Lung (tissue), 12 donors: ENCODE data around the gene SNAP25. TPM values are rescaled to one million over a fixed set of nuclear protein-coding genes. Genes with fewer than 3 reads are reported as not detected.

Experiments
- ATAC-seq: fragments of 200-7000 bp; cut with Tn5 transposase; one replicate; pipeline ENCODE4 v1.9.1; 2020; ENCODE audit warnings: moderate number of reproducible peaks; ENCODE audit not compliant: insufficient read depth, low FRiP score
- DNase-seq, 3 donors: peaks; one replicate each; pipeline ENCODE4 v3.0.0-alpha.2; 2013 to 2017
- H3K27ac ChIP-seq, 2 donors: one replicate each; pipeline ENCODE4 v1.5.1; 2013; ENCODE audit warnings: mild to moderate bottlenecking in 2 of 2, moderate library complexity in 2 of 2, control low read depth in 1 of 2, inconsistent platforms in 1 of 2, low read depth in 1 of 2, low read length in 1 of 2
- H3K27me3 ChIP-seq, 3 donors: one replicate each; pipeline ENCODE4 v1.5.1; 2013; ENCODE audit warnings: low read length in 2 of 3; ENCODE audit not compliant: control insufficient read depth in 3 of 3, insufficient read depth in 3 of 3
- H3K36me3 ChIP-seq, 4 donors: one replicate each; pipeline ENCODE4 v1.5.1; 2013; ENCODE audit warnings: low read length in 4 of 4, mild to moderate bottlenecking in 1 of 4, moderate library complexity in 1 of 4; ENCODE audit not compliant: control insufficient read depth in 4 of 4, insufficient read depth in 4 of 4
- H3K4me1 ChIP-seq, 5 donors: one replicate each; pipeline ENCODE4 v1.5.1; 2013; ENCODE audit warnings: low read length in 5 of 5, mild to moderate bottlenecking in 2 of 5, moderate library complexity in 1 of 5; ENCODE audit not compliant: control insufficient read depth in 5 of 5, insufficient read depth in 5 of 5
- H3K4me3 ChIP-seq: one replicate; pipeline ENCODE4 v1.5.1; 2013; ENCODE audit warnings: mild to moderate bottlenecking, control low read depth, moderate library complexity
- H3K9ac ChIP-seq, 2 donors: one replicate each; pipeline ENCODE4 v1.5.1; 2013; ENCODE audit warnings: low read length in 2 of 2, control low read depth in 1 of 2; ENCODE audit not compliant: insufficient read depth in 1 of 2
- H3K9me3 ChIP-seq, 4 donors: one replicate each; pipeline ENCODE4 v1.5.1; 2013; ENCODE audit warnings: low read length in 3 of 4, mild to moderate bottlenecking in 1 of 4, moderate library complexity in 1 of 4; ENCODE audit not compliant: control insufficient read depth in 4 of 4, insufficient read depth in 3 of 4
- CTCF ChIP-seq: IDR thresholded peaks from 2 replicates; pipeline ENCODE4 v1.5.1; 2012; ENCODE audit warnings: mild to moderate bottlenecking; ENCODE audit errors: control extremely low read depth, extremely low read depth
- WGBS, 2 donors: extraction: QIAGEN DNeasy Blood & Tissue Kit; methylation state at CpG; one replicate each; pipeline ENCODE4 v1.1.7; 2013; 5-methylcytosine and 5-hydroxymethylcytosine counted together
- polyA plus RNA-seq, 2 donors: library from polyadenylated mRNA; stranded (reverse); fragments of 200-250 nt; gene quantifications; one replicate each; pipeline ENCODE4 v1.2.1, GENCODE V29; 2013
- total RNA-seq, 2 donors: library from RNA; depleted of rRNA in 1 of 2; stranded (reverse); fragments of >200 nt in 1 of 2; gene quantifications; one replicate each; pipeline ENCODE4 v1.2.1, GENCODE V29; 2014 to 2021
- donor health status: control.
- donor health status: control.
- donor health status: Bipolar disorder and iron deficiency.
- donor health status: healthy.
- donor health status: DM: yes; HTN: yes; CAD: no.

The SNAP25 gene
- total and polyA plus RNA-seq, 4 donors, result 0.14 to 5.4 (median 0.85) TPM

GRCh38 chr20:10249048-10249770 lies 30.6 kb downstream of the SNAP25 start:
- 59 to 84% methylated on average over 6 of the region's 6 CpGs for WGBS, 2 donors
- H3K9me3 ChIP-seq, result peaks cover 0 to 2% (median 0%) of the 10 kb centered on the region in 4 donors
- DNase-seq, result no peak
- no peak for ATAC-seq
- no peaks in the 10 kb centered on the region for H3K27me3 ChIP-seq
- no peak overlapping the region for H3K9ac ChIP-seq
- TF ChIP-seq CTCF, result no peak
- H3K27ac ChIP-seq, result no peak overlapping the region
- H3K36me3 ChIP-seq, result peaks cover 0 to 2% (median 0%) of the 10 kb centered on the region in 4 donors
- no peaks in the 10 kb centered on the region for H3K4me1 ChIP-seq
- no peak overlapping the region for H3K4me3 ChIP-seq

- DNase-seq, result no peak
- no peak overlapping the region for H3K9ac ChIP-seq
- WGBS, 2 donors, result 79 to 89% methylated on average over 2 of the region's 2 CpGs
- H3K9me3 ChIP-seq, result peaks cover 0 to 2% (median 0%) of the 10 kb centered on the region in 4 donors
- no peak overlapping the region for H3K27ac ChIP-seq
- no peaks in the 10 kb centered on the region for H3K27me3 ChIP-seq
- H3K4me1 ChIP-seq, result no peaks in the 10 kb centered on the region
- ATAC-seq, result no peak
- no peak overlapping the region for H3K4me3 ChIP-seq
- H3K36me3 ChIP-seq, result peaks cover 0 to 2% (median 0%) of the 10 kb centered on the region in 4 donors
- TF ChIP-seq CTCF, result no peak
These were observed 31.2 kb downstream of the SNAP25 start for GRCh38 chr20:10249822-10250221.

- no peak for DNase-seq
- Histone ChIP-seq H3K9me3 (peaks cover 0 to 2% (median 0%) of the 10 kb centered on the region in 4 donors), H3K27me3 (no peaks in the 10 kb centered on the region), H3K27ac (no peak overlapping the region), H3K36me3 (peaks cover 0 to 2% (median 0%) of the 10 kb centered on the region in 4 donors), H3K4me1 (no peaks in the 10 kb centered on the region), H3K9ac (no peak overlapping the region), H3K4me3 (no peak overlapping the region)
- ATAC-seq, result no peak
- TF ChIP-seq CTCF, result no peak
- WGBS, 2 donors, result 71 to 87% methylated on average over 5 of the region's 5 CpGs
These were observed 32.3 kb downstream of the SNAP25 start for GRCh38 chr20:10250902-10251301.
